H9 (cell line): ENCODE measurements around the gene TFDP3. TPM values are rescaled to one million over a fixed set of nuclear protein-coding genes. Genes with fewer than 3 reads are reported as not detected.

Experiments
- DNase-seq: peaks from one replicate; pipeline ENCODE4 v3.0.0-alpha.2; 2017
- H2AFZ ChIP-seq: one replicate; pipeline ENCODE4 v1.6.1; 2013; ENCODE audit warnings: mild to moderate bottlenecking, low read length, control low read depth, moderate library complexity
- H2AK5ac ChIP-seq: 2 replicates; pipeline ENCODE4 v1.6.1; 2013; ENCODE audit warnings: low read length, control low read depth, mixed read lengths; ENCODE audit not compliant: insufficient read length
- H2BK120ac ChIP-seq: one replicate; pipeline ENCODE4 v1.6.1; 2013; ENCODE audit warnings: low read depth, mild to moderate bottlenecking, low read length, control low read depth, inconsistent platforms; ENCODE audit not compliant: poor library complexity, severe bottlenecking
- H2BK12ac ChIP-seq: 2 replicates; pipeline ENCODE4 v1.6.1; 2013; ENCODE audit warnings: low read length, control low read depth, mixed read lengths, low read depth; ENCODE audit not compliant: insufficient read length
- H2BK15ac ChIP-seq: 2 replicates; pipeline ENCODE4 v1.6.1; 2013; ENCODE audit warnings: low read depth, low read length, control low read depth
- H2BK20ac ChIP-seq: one replicate; pipeline ENCODE4 v1.6.1; 2013; ENCODE audit warnings: low read depth, mild to moderate bottlenecking, low read length, control low read depth, inconsistent platforms; ENCODE audit not compliant: poor library complexity, severe bottlenecking
- H2BK5ac ChIP-seq: 2 replicates; pipeline ENCODE4 v1.6.1; 2013; ENCODE audit warnings: low read length, control low read depth, mixed read lengths; ENCODE audit not compliant: insufficient read length
- H3K14ac ChIP-seq: 2 replicates; pipeline ENCODE4 v1.6.1; 2013; ENCODE audit warnings: low read length, control low read depth; ENCODE audit not compliant: insufficient read depth
- H3K18ac ChIP-seq: 2 replicates; pipeline ENCODE4 v1.6.1; 2013; ENCODE audit warnings: low read depth, mild to moderate bottlenecking, mixed read lengths, low read length, control low read depth; ENCODE audit not compliant: insufficient read length
- H3K23ac ChIP-seq: 2 replicates; pipeline ENCODE4 v1.6.1; 2013; ENCODE audit warnings: low read length, control low read depth, mixed read lengths, low read depth; ENCODE audit not compliant: insufficient read length
- H3K23me2 ChIP-seq: 2 replicates; pipeline ENCODE4 v1.6.1; 2013; ENCODE audit warnings: low read depth, mild to moderate bottlenecking, mixed read lengths, low read length, control low read depth; ENCODE audit not compliant: insufficient read length, poor library complexity, severe bottlenecking
- H3K27ac ChIP-seq: 2 replicates; pipeline ENCODE4 v1.5.1; 2013; ENCODE audit warnings: low read length, control low read depth, mixed read lengths, low read depth; ENCODE audit not compliant: insufficient read length
- H3K27me3 ChIP-seq: 2 replicates; pipeline ENCODE4 v1.6.1; 2013; ENCODE audit warnings: low read length, control low read depth, inconsistent platforms; ENCODE audit not compliant: insufficient read depth
- H3K4ac ChIP-seq: 2 replicates; pipeline ENCODE4 v1.6.1; 2013; ENCODE audit warnings: low read depth, mild to moderate bottlenecking, control low read depth, inconsistent platforms, low read length, moderate library complexity
- H3K4me1 ChIP-seq: 2 replicates; pipeline ENCODE4 v1.6.1; 2013; ENCODE audit warnings: low read length, control low read depth, inconsistent platforms; ENCODE audit not compliant: insufficient read depth
- H3K4me2 ChIP-seq: 2 replicates; pipeline ENCODE4 v1.6.1; 2013; ENCODE audit warnings: low read length, control low read depth, mixed read lengths; ENCODE audit not compliant: insufficient read length, insufficient read depth
- H3K56ac ChIP-seq: 2 replicates; pipeline ENCODE4 v1.6.1; 2013; ENCODE audit warnings: low read depth, mild to moderate bottlenecking, mixed read lengths, low read length, control low read depth; ENCODE audit not compliant: insufficient read length
- H3K79me1 ChIP-seq: 2 replicates; pipeline ENCODE4 v1.6.1; 2013; ENCODE audit warnings: low read depth, mild to moderate bottlenecking, moderate library complexity, low read length, control low read depth, inconsistent platforms; ENCODE audit not compliant: insufficient read depth, poor library complexity, severe bottlenecking
- H3K79me2 ChIP-seq: 2 replicates; pipeline ENCODE4 v1.6.1; 2013; ENCODE audit warnings: low read length, control low read depth, inconsistent platforms; ENCODE audit not compliant: insufficient read depth
- H3K9ac ChIP-seq: 2 replicates; pipeline ENCODE4 v1.6.1; 2013; ENCODE audit warnings: low read length, control low read depth, mixed read lengths; ENCODE audit not compliant: insufficient read length; ENCODE audit errors: extremely low read depth
- H3K9me3 ChIP-seq: one replicate; pipeline ENCODE4 v1.6.1; 2013; ENCODE audit warnings: low read depth, low read length, inconsistent platforms; ENCODE audit not compliant: control insufficient read depth
- H3T11ph ChIP-seq: one replicate; pipeline ENCODE4 v1.6.1; 2013; ENCODE audit warnings: mild to moderate bottlenecking, low read length, control low read depth, inconsistent platforms
- H4K20me1 ChIP-seq: one replicate; pipeline ENCODE4 v1.6.1; 2013; ENCODE audit not compliant: control insufficient read depth, insufficient read length, insufficient read depth
- H4K5ac ChIP-seq: 2 replicates; pipeline ENCODE4 v1.6.1; 2013; ENCODE audit warnings: low read depth, mild to moderate bottlenecking, mixed read lengths, low read length, control low read depth; ENCODE audit not compliant: insufficient read length
- H4K8ac ChIP-seq: replicated peaks from 2 replicates; pipeline ENCODE4 v1.6.1; 2013; ENCODE audit warnings: low read length, control low read depth, mixed read lengths, low read depth; ENCODE audit not compliant: insufficient read length
- H4K91ac ChIP-seq: 2 replicates; pipeline ENCODE4 v1.6.1; 2013; ENCODE audit warnings: low read depth, mild to moderate bottlenecking, moderate library complexity, mixed read lengths, low read length, control low read depth; ENCODE audit not compliant: insufficient read length
- H3K27ac Mint-ChIP-seq, 3 experiments: 2 replicates in 2 of 3; 3 replicates in 1 of 3; pipeline ENCODE4 v1.8.0; 2020 to 2021; ENCODE audit warnings: mixed read lengths in 3 of 3, mild to moderate bottlenecking in 1 of 3, moderate library complexity in 1 of 3
- H3K27me3 Mint-ChIP-seq: 2 replicates; pipeline ENCODE4 v1.8.0; 2021; ENCODE audit warnings: low read depth, mild to moderate bottlenecking, moderate library complexity, mixed read lengths
- H3K36me3 Mint-ChIP-seq, 3 experiments: 2 replicates in 2 of 3; 3 replicates in 1 of 3; pipeline ENCODE4 v1.8.0; 2020 to 2021; ENCODE audit warnings: low read depth in 3 of 3, mixed read lengths in 3 of 3; ENCODE audit not compliant: insufficient read depth in 1 of 3
- H3K4me1 Mint-ChIP-seq, 2 experiments: 2 replicates each; pipeline ENCODE4 v1.8.0; 2020; ENCODE audit warnings: mixed read lengths in 2 of 2
- H3K4me3 Mint-ChIP-seq, 2 experiments: 2 replicates in 1 of 2; 3 replicates in 1 of 2; pipeline ENCODE4 v1.8.0; 2020 to 2021; ENCODE audit warnings: mild to moderate bottlenecking in 2 of 2, mixed read lengths in 2 of 2, moderate library complexity in 1 of 2
- H3K9me3 Mint-ChIP-seq, 2 experiments: 2 replicates in 1 of 2; 3 replicates in 1 of 2; pipeline ENCODE4 v1.8.0; 2020; ENCODE audit warnings: mild to moderate bottlenecking in 2 of 2, mixed read lengths in 2 of 2, moderate library complexity in 1 of 2
- CTCF ChIP-seq: fragments of 200-600 bp; sonication (generic); conservative IDR thresholded peaks from 3 replicates; pipeline ENCODE4 v1.8.0; 2021; ENCODE audit warnings: antibody characterized with exemption, mild to moderate bottlenecking
- WGBS: extraction: QIAGEN DNeasy Blood & Tissue Kit; methylation state at CpG from one replicate; pipeline ENCODE4 v1.1.7; 2013; ENCODE audit warnings: missing lambda C conversion rate, low lambda C conversion rate, mixed read lengths; ENCODE audit not compliant: insufficient read length; ENCODE audit errors: extremely low coverage; 5-methylcytosine and 5-hydroxymethylcytosine counted together
- total RNA-seq: library from RNA; stranded (reverse); gene quantifications from 2 replicates; pipeline ENCODE4 v1.2.1, GENCODE V29; 2021

TFDP3 gene
- total RNA-seq, 1 experiment from 2014 or later = not detected

DNA sequence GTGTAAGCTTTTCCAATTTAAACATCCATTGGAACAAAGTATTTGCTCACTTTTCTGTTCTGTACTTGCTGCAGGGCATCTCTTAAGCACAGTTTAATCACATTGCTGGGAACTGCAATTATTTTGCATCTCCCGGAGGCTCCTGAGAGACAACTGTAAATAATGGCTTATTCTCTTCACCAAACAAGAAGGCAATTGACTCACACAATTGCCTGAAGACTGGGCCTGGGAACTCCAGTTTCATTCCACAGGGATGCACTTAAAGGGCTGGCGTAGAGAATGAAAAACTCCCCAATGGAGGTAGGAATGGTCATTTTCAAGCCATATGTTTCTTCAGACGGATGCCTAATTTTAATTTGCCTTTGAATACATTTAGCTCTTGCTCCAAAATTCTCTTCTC is 29.5 kb downstream of the TFDP3 start:
- Histone ChIP-seq H2BK15ac (no peak overlapping the region), H2BK12ac (no peak overlapping the region), H4K5ac (no peak overlapping the region), H3K9ac (no peak overlapping the region), H2AK5ac (no peak overlapping the region), H3K27ac (no peak overlapping the region), H3K4me1 (peaks cover 9% of the 10 kb centered on the region; the same call in 1 of the 2 replicates), H2BK120ac (no peak overlapping the region), H3K23ac (no peak overlapping the region), H3K4ac (no peak overlapping the region), H3K27me3 (no peaks in the 10 kb centered on the region), H3K56ac (no peak overlapping the region), H2AFZ (no peak overlapping the region), H3K79me1 (no peaks in the 10 kb centered on the region), H4K8ac (no peak overlapping the region), H3T11ph (no peak overlapping the region), H4K20me1 (no peaks in the 10 kb centered on the region), H3K79me2 (no peaks in the 10 kb centered on the region), H3K4me2 (no peak overlapping the region), H2BK20ac (no peak overlapping the region), H2BK5ac (no peak overlapping the region), H3K14ac (no peak overlapping the region), H3K9me3 (no peaks in the 10 kb centered on the region), H3K18ac (no peak overlapping the region), H4K91ac (no peak overlapping the region), H3K23me2 (no peaks in the 10 kb centered on the region)
- H3K4me1 Mint-ChIP-seq = peaks cover 29 to 41% of the 10 kb centered on the region in 2 experiments
- DNase-seq = no peak
- no peaks in the 10 kb centered on the region; a peak in 1 of 7 replicates for H3K36me3 Mint-ChIP-seq
- H3K27ac Mint-ChIP-seq = no peak overlapping the region; a peak in 1 of 7 replicates
- H3K27me3 Mint-ChIP-seq = no peaks in the 10 kb centered on the region; the same call in 1 of the 2 replicates
- no peaks in the 10 kb centered on the region for H3K9me3 Mint-ChIP-seq
- no CpG with 5 or more reads among the region's 3 CpGs for WGBS
- no peak for TF ChIP-seq CTCF
- H3K4me3 Mint-ChIP-seq = no peak overlapping the region
